Measurements from ENCODE around the gene RSRP1.

The RSRP1 gene

GRCh38 chr1:25197235-25197975 is 49.8 kb downstream of the RSRP1 start:
- Histone ChIP-seq H3K9ac (ENCODE audit: low read depth, low read length) (no peak overlapping the region), H3K27me3 (ENCODE audit: control insufficient read depth, insufficient read depth, low read length) (peaks cover 19% of the 10 kb centered on the region), H3K9me3 (replicated peaks; ENCODE audit: low read length) (no peaks in the 10 kb centered on the region), H3K4me1 (ENCODE audit: control insufficient read depth, insufficient read depth, low read length) (peaks cover 16% of the 10 kb centered on the region), H3K4me3 (ENCODE audit: low read length) (no peak overlapping the region), H3K4me2 (ENCODE audit: low read length) (no peak overlapping the region), H3K36me3 (ENCODE audit: insufficient read depth, low read length) (no peaks in the 10 kb centered on the region)

GRCh38 chr1:25196830-25197229 is 50.4 kb downstream of the RSRP1 start:
- Histone ChIP-seq H3K36me3 (ENCODE audit: insufficient read depth, low read length) (no peaks in the 10 kb centered on the region), H3K9ac (ENCODE audit: low read depth, low read length) (no peak overlapping the region), H3K4me3 (ENCODE audit: low read length) (no peak overlapping the region), H3K4me1 (ENCODE audit: control insufficient read depth, insufficient read depth, low read length) (peaks cover 16% of the 10 kb centered on the region), H3K27me3 (ENCODE audit: control insufficient read depth, insufficient read depth, low read length) (peaks cover 23% of the 10 kb centered on the region), H3K9me3 (replicated peaks; ENCODE audit: low read length) (no peaks in the 10 kb centered on the region), H3K4me2 (ENCODE audit: low read length) (no peak overlapping the region)

- no peak overlapping the region for H3K4me2 ChIP-seq (ENCODE audit: low read length)
- H3K27me3 ChIP-seq (ENCODE audit: control insufficient read depth, insufficient read depth, low read length), result peaks cover 31% of the 10 kb centered on the region
- H3K9ac ChIP-seq (ENCODE audit: low read depth, low read length), result no peak overlapping the region
- H3K9me3 ChIP-seq (replicated peaks; ENCODE audit: low read length), result no peaks in the 10 kb centered on the region
- H3K4me1 ChIP-seq (ENCODE audit: control insufficient read depth, insufficient read depth, low read length), result peaks cover 16% of the 10 kb centered on the region
- H3K36me3 ChIP-seq (ENCODE audit: insufficient read depth, low read length), result no peaks in the 10 kb centered on the region
- no peak overlapping the region for H3K4me3 ChIP-seq (ENCODE audit: low read length)
Observed at GRCh38 chr1:25195835-25196234, 51.4 kb downstream of the RSRP1 start.

GRCh38 chr1:25194572-25195020 is 52.7 kb downstream of the RSRP1 start:
- H3K4me2 ChIP-seq (ENCODE audit: low read length), result no peak overlapping the region
- peaks cover 16% of the 10 kb centered on the region for H3K4me1 ChIP-seq (ENCODE audit: control insufficient read depth, insufficient read depth, low read length)
- no peak overlapping the region for H3K4me3 ChIP-seq (ENCODE audit: low read length)
- H3K9ac ChIP-seq (ENCODE audit: low read depth, low read length), result no peak overlapping the region
- H3K36me3 ChIP-seq (ENCODE audit: insufficient read depth, low read length), result no peaks in the 10 kb centered on the region
- no peaks in the 10 kb centered on the region for H3K9me3 ChIP-seq (replicated peaks; ENCODE audit: low read length)
- peaks cover 43% of the 10 kb centered on the region for H3K27me3 ChIP-seq (ENCODE audit: control insufficient read depth, insufficient read depth, low read length)

GRCh38 chr1:25194054-25194453 is 53.2 kb downstream of the RSRP1 start:
- H3K9ac ChIP-seq (ENCODE audit: low read depth, low read length), result no peak overlapping the region
- H3K27me3 ChIP-seq (ENCODE audit: control insufficient read depth, insufficient read depth, low read length), result peaks cover 44% of the 10 kb centered on the region
- no peak overlapping the region for H3K4me3 ChIP-seq (ENCODE audit: low read length)
- peaks cover 12% of the 10 kb centered on the region for H3K4me1 ChIP-seq (ENCODE audit: control insufficient read depth, insufficient read depth, low read length)
- H3K36me3 ChIP-seq (ENCODE audit: insufficient read depth, low read length), result no peaks in the 10 kb centered on the region
- no peak overlapping the region for H3K4me2 ChIP-seq (ENCODE audit: low read length)
- H3K9me3 ChIP-seq (replicated peaks; ENCODE audit: low read length), result no peaks in the 10 kb centered on the region

- H3K9me3 ChIP-seq (replicated peaks; ENCODE audit: low read length), result no peaks in the 10 kb centered on the region
- peaks cover 44% of the 10 kb centered on the region for H3K27me3 ChIP-seq (ENCODE audit: control insufficient read depth, insufficient read depth, low read length)
- H3K4me2 ChIP-seq (ENCODE audit: low read length), result no peak overlapping the region
- H3K9ac ChIP-seq (ENCODE audit: low read depth, low read length), result no peak overlapping the region
- H3K36me3 ChIP-seq (ENCODE audit: insufficient read depth, low read length), result no peaks in the 10 kb centered on the region
- H3K4me3 ChIP-seq (ENCODE audit: low read length), result no peak overlapping the region
- peaks cover 4% of the 10 kb centered on the region for H3K4me1 ChIP-seq (ENCODE audit: control insufficient read depth, insufficient read depth, low read length)
Observed at GRCh38 chr1:25193229-25193628, 54.0 kb downstream of the RSRP1 start.

Data from skeletal muscle satellite cell (primary cell).